Measurements from ENCODE around the gene GLIPR1. TPM values are rescaled to one million over a fixed set of nuclear protein-coding genes. Genes with fewer than 3 reads are reported as not detected.

Gene GLIPR1
- total RNA-seq, 2 donors from 2014 or later = 0.22 to 0.29 TPM

DNA sequence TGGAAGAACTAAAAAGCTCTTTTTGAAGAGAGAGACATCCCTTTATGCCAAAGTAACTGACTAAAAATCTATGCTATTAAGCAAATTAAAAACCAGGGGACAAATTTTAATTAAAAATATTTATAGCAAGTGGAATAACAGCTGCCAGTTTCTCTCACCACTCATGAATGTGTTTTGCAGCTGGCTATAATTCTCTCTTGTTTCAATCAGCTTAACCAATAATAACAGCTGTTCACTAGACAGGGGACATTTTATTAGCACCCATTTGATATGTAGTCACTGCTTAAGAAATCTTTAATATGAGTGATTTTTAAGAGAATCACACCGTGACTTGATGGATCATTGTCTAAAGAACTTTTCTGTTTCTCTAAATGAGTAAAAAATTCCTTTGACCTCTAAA lies 65.1 kb downstream of the GLIPR1 start:
- H3K9me3 ChIP-seq (ENCODE audit: control insufficient read depth, low read length) = no peaks in the 10 kb centered on the region
- H3K36me3 ChIP-seq (ENCODE audit: control insufficient read depth, insufficient read depth, low read length) = no peaks in the 10 kb centered on the region
- no peaks in the 10 kb centered on the region for H3K27me3 ChIP-seq (ENCODE audit: control insufficient read depth, insufficient read depth, low read length, poor library complexity, severe bottlenecking)
- no peak overlapping the region for H3K9ac ChIP-seq (ENCODE audit: extremely low read depth, low read length, poor library complexity, severe bottlenecking)
- WGBS, 2 experiments (ENCODE audit: insufficient coverage in 1 of 2, insufficient read length in 1 of 2) = 94% methylated on average over 1 of the region's 1 CpG; no CpG with 5 or more reads in 1 of the 2 experiments
- TF ChIP-seq, protein P1, sequence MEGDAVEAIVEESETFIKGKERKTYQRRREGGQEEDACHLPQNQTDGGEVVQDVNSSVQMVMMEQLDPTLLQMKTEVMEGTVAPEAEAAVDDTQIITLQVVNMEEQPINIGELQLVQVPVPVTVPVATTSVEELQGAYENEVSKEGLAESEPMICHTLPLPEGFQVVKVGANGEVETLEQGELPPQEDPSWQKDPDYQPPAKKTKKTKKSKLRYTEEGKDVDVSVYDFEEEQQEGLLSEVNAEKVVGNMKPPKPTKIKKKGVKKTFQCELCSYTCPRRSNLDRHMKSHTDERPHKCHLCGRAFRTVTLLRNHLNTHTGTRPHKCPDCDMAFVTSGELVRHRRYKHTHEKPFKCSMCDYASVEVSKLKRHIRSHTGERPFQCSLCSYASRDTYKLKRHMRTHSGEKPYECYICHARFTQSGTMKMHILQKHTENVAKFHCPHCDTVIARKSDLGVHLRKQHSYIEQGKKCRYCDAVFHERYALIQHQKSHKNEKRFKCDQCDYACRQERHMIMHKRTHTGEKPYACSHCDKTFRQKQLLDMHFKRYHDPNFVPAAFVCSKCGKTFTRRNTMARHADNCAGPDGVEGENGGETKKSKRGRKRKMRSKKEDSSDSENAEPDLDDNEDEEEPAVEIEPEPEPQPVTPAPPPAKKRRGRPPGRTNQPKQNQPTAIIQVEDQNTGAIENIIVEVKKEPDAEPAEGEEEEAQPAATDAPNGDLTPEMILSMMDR (conservative IDR thresholded peaks at IDR 0.05) = no peak
- H3K27ac Mint-ChIP-seq = no peak overlapping the region
- no peaks in the 10 kb centered on the region for H3K9me3 Mint-ChIP-seq
- no peak overlapping the region for H3K27ac ChIP-seq (ENCODE audit: low read depth, low read length)
- no peaks in the 10 kb centered on the region for H3K36me3 Mint-ChIP-seq (ENCODE audit: low read depth)
- peaks cover 9% of the 10 kb centered on the region for H3K4me1 Mint-ChIP-seq
- DNase-seq = no peak
- H3K27me3 Mint-ChIP-seq (ENCODE audit: insufficient read depth) = no peaks in the 10 kb centered on the region
- H3K4me3 ChIP-seq (ENCODE audit: low read length) = no peak overlapping the region
- H3K4me3 Mint-ChIP-seq = no peak overlapping the region
- H3K4me1 ChIP-seq (ENCODE audit: control insufficient read depth, insufficient read depth, low read length) = no peaks in the 10 kb centered on the region

GRCh38 chr12:75548879-75549278 lies 68.3 kb downstream of the GLIPR1 start:
- TF ChIP-seq, protein P1 (conservative IDR thresholded peaks at IDR 0.05) = no peak
- H3K27ac ChIP-seq (ENCODE audit: low read depth, low read length) = no peak overlapping the region
- no peaks in the 10 kb centered on the region for H3K36me3 Mint-ChIP-seq (ENCODE audit: low read depth)
- H3K4me3 ChIP-seq (ENCODE audit: low read length) = no peak overlapping the region
- H3K27me3 ChIP-seq (ENCODE audit: control insufficient read depth, insufficient read depth, low read length, poor library complexity, severe bottlenecking) = no peaks in the 10 kb centered on the region
- no peaks in the 10 kb centered on the region for H3K27me3 Mint-ChIP-seq (ENCODE audit: insufficient read depth)
- H3K9me3 Mint-ChIP-seq = no peaks in the 10 kb centered on the region
- WGBS, 2 experiments (ENCODE audit: insufficient coverage in 1 of 2, insufficient read length in 1 of 2) = 91% methylated on average over 1 of the region's 1 CpG; no CpG with 5 or more reads in 1 of the 2 experiments
- H3K9me3 ChIP-seq (ENCODE audit: control insufficient read depth, low read length) = no peaks in the 10 kb centered on the region
- H3K4me3 Mint-ChIP-seq = no peak overlapping the region
- no peaks in the 10 kb centered on the region for H3K4me1 ChIP-seq (ENCODE audit: control insufficient read depth, insufficient read depth, low read length)
- no peaks in the 10 kb centered on the region for H3K36me3 ChIP-seq (ENCODE audit: control insufficient read depth, insufficient read depth, low read length)
- no peak for DNase-seq
- H3K4me1 Mint-ChIP-seq = peaks cover 21% of the 10 kb centered on the region
- no peak overlapping the region for H3K9ac ChIP-seq (ENCODE audit: extremely low read depth, low read length, poor library complexity, severe bottlenecking)
- no peak overlapping the region for H3K27ac Mint-ChIP-seq

DNA sequence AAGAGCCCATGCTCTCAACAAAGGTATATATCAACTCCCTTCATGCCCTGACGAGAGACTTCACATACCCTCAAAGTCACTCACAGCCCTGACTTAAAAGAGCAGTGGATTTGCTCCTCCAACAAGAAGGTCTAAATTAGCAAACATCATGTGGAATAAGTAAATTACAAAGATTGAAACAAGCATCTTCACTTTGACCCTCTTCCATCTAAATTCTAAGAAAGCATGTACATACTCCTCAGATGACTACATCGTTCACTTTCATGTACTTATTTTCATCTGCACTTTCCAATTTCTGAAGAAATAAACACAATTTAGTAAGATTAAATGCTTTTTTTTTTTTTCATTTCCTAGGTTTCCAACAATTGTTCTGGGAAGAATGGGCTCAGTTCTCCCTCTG lies 69.4 kb downstream of the GLIPR1 start:
- H3K27ac Mint-ChIP-seq = no peak overlapping the region
- no peaks in the 10 kb centered on the region for H3K9me3 Mint-ChIP-seq
- TF ChIP-seq, protein P1 (conservative IDR thresholded peaks at IDR 0.05) = no peak
- no peaks in the 10 kb centered on the region for H3K36me3 Mint-ChIP-seq (ENCODE audit: low read depth)
- whole genome bisulfite sequencing, 2 experiments (ENCODE audit: insufficient coverage in 1 of 2, insufficient read length in 1 of 2) = 94 to 100% methylated on average over 1 to 2 of the region's 2 CpGs
- Histone ChIP-seq H3K36me3 (ENCODE audit: control insufficient read depth, insufficient read depth, low read length) (no peaks in the 10 kb centered on the region), H3K27ac (ENCODE audit: low read depth, low read length) (peak overlapping the region; percentile 71), H3K27me3 (ENCODE audit: control insufficient read depth, insufficient read depth, low read length, poor library complexity, severe bottlenecking) (no peaks in the 10 kb centered on the region), H3K4me3 (ENCODE audit: low read length) (no peak overlapping the region), H3K4me1 (ENCODE audit: control insufficient read depth, insufficient read depth, low read length) (no peaks in the 10 kb centered on the region), H3K9ac (ENCODE audit: extremely low read depth, low read length, poor library complexity, severe bottlenecking) (no peak overlapping the region), H3K9me3 (ENCODE audit: control insufficient read depth, low read length) (no peaks in the 10 kb centered on the region)
- no peaks in the 10 kb centered on the region for H3K27me3 Mint-ChIP-seq (ENCODE audit: insufficient read depth)
- peaks cover 24% of the 10 kb centered on the region for H3K4me1 Mint-ChIP-seq
- H3K4me3 Mint-ChIP-seq = no peak overlapping the region
- DNase-seq = no peak

Measured in endodermal cell (in vitro differentiated cells).